HG02623 (cell line): Measurements from ENCODE around the gene CDHR5.
"Not testable (repeated sequence)": the region's sequence is repeated elsewhere in the genome, so short reads cannot be mapped to it uniquely, and the experiment has no call there.

ENCODE experiments used
- ATAC-seq: cut with Tn5 transposase; IDR thresholded peaks from one replicate; pipeline ENCODE4 v1.9.1; 2021; ENCODE audit warnings: moderate library complexity; ENCODE audit not compliant: unreplicated experiment

The CDHR5 gene, protein sequence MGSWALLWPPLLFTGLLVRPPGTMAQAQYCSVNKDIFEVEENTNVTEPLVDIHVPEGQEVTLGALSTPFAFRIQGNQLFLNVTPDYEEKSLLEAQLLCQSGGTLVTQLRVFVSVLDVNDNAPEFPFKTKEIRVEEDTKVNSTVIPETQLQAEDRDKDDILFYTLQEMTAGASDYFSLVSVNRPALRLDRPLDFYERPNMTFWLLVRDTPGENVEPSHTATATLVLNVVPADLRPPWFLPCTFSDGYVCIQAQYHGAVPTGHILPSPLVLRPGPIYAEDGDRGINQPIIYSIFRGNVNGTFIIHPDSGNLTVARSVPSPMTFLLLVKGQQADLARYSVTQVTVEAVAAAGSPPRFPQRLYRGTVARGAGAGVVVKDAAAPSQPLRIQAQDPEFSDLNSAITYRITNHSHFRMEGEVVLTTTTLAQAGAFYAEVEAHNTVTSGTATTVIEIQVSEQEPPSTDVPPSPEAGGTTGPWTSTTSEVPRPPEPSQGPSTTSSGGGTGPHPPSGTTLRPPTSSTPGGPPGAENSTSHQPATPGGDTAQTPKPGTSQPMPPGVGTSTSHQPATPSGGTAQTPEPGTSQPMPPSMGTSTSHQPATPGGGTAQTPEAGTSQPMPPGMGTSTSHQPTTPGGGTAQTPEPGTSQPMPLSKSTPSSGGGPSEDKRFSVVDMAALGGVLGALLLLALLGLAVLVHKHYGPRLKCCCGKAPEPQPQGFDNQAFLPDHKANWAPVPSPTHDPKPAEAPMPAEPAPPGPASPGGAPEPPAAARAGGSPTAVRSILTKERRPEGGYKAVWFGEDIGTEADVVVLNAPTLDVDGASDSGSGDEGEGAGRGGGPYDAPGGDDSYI

DNA sequence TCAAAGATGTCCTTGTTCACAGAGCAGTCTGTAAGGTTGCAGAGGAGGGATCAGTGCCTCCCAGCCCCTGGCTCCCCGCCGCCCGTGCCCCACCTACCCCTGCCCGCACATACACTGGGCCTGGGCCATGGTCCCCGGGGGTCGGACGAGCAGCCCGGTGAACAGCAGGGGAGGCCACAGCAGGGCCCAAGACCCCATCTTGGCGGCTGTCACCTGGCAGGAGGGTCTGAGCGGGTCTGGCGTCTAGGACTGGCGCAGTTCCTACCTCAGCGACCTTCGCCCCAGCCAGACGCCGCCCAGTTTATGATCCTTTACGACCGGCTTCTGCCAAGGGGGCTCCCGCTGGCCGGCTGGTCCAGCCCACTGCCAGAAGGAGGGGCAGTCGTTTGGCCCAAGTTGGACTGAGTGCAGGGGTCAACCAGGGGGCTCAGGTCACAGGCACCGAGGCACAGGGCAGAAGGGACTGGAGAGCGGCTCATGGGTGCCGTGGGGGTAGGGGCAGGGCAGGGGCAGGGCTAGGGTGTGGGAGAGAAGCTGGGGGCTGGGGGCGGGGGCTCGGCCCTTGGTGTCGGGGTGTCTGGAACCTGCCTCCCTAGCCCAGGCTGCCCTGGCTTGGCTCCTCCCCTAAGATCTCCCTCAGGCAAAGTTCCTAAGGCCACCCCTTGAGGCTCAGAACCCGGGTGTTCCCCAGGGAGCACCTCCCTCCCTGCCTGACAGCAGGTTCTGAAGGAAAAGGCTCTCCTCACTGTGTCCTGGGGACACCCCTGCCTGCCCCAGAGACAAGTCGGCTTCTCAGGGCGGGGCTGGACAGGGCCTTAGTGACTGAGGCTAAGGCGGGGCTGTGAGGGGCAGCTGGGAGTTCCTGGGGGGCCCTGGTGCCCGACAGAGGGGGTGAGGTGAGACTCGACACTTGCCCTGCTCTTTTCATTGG is at the start of gene CDHR5:
CDHR5 (minus strand) TSS at position 251 of the 931 bp plus-strand sequence; CDS start at position 198, 53 bp downstream.
- no peak for ATAC-seq

DNA sequence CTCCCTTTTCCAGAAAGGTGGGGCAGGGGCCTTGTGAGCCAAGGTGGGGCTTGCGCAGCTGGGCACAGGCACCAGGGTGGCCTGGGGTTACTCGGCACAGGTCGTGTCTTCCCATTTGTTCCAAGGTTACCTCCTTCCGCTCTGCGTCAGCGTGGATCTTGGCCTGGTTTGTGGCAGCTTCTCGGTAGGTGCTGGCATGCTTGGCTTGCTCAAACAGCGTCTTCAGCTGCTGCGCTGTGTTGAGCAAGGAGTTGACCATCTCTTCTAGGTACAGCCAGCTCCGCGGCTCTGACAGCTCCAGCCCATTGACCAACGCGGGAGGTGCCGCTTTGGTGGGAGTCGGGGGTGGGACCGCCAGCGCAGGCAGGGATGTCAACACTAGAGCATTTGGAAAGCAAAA is 49.7 kb upstream of the CDHR5 start:
- ATAC-seq = no peak

DNA sequence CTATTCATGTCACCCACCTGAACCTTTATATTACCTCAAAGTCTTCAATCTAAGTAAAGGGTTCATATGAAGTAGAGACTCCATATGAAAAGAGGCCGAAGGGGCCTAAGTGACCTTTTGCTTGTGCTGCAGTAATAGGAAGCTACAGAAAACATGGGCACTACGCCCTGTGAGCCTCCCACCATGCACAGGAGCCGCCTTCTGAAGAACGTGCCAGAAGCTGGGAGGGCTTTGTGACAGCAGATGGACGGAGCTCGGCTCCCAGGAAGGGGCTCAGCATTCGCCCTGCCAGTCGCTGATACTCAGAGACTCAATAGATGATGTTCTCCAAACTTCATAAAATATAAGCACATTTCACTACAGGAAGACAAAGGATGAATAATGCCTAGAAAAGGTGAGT is 49.1 kb upstream of the CDHR5 start:
- no peak for ATAC-seq

DNA sequence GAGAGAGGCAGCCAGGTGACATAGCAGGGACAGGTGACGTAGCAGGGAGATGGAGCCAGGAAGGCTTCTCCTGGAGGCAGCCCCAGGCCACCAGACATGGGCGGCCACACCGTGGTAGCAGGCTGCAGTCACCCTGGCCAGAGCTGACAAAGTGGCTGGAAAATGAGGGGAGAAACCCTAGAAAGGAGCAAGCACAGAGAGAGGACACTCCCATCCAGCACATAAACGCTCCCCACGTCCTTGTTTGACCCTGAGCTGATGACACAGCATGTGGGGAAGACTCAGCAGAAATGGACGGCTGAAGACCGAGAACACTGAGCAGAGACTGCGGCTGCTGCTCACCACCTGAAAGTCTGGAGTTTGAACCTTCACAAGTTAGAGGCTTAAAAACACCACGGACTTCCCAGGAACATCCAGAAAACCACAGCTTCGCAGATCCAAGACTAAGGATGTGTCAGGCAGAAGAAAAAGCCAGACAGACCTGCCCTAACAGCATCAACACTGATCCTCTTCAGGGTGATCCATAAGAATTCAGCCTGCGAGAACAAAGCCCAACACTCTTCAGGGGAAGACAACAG is 41.0 kb upstream of the CDHR5 start:
- no peak for ATAC-seq

DNA sequence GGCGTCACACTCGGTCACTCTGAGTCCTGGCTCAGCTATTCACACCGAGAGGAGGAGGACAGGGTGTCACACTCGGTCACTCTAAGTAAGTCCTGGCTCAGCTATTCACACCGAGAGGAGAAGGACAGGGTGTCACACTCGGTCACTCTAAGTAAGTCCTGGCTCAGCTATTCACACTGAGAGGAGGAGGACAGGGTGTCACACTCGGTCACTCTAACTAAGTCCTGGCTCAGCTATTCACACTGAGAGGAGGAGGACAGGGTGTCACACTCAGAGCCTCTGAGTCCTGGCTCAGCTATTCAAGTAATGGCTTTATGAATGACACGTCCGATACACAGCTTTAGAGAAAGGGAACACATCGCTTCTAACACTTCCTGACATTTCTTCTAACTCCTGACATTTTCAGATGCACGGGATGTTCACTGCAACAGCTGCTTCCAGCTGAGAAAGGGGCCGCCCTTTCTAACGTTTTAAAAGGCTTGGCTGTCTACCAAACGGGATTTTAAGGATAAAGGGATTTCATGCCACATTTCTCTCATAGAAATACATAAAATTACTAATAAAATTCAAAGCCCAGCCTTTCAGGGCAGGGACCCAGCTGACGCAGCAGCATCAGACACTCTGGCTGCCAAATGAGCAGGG is 40.4 kb upstream of the CDHR5 start:
- ATAC-seq = no peak

DNA sequence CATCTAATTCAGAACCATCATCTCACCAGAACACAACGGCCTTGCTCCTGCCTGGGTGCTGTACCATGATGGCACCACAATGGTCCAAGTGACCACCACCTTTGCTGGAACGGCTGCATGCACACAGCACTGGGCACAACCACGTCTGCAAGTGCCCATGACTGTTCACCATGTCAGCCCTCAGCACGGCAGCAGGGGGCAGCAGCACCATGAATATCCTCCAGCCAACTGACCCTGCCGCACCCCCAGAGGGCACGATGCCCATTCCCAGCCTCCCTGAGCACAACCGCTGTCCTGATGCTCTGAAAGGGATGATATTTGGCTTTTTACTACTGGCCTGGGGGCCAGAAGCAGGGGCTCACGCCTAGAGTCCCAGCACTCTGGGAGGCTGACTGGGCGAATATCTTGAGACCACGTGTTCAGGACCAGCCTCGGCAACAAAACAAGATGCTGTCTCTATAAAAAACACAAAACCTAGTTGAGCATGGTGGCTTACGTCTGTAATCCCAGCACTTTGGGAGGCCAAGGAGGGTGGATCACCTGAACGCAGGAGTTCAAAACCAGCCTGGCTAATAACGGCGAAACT is 38.0 kb upstream of the CDHR5 start:
- no peak for ATAC-seq

DNA sequence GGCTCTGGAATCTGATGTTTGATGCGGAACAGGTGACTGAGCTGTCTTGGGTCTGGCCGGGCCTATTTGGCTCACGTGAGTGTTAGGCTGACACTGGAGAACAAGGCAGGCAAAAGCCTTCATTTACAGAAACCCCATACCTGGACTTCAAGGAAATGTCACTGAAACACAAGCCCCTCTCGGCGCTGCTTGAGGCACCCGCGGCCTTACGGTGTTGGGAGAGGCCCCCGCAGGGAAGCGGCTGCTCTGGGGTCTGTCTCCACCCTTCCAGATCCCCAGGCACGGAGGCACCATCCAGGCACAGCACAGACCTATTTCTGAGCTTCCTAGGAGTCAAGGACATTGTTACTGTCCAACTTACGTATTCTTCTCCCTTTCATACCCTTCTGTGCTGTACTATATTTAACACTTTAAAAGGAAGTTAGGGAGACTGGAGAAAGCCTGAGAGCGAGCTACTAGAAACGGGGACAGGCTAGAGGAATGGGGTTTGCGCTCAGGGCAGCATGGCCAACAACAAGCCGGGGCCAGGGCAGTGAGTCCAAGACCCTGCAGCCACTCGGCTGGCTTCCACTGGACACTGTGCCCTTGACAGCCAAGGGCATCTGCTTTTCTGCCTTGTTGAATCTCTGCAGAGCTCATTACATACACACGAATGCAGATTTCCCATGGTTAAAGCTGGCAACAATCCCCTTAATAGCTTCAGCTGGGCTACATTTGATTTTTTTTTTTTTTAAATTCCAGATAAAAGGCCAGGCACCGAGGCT is 36.1 kb upstream of the CDHR5 start:
- ATAC-seq = no peak

DNA sequence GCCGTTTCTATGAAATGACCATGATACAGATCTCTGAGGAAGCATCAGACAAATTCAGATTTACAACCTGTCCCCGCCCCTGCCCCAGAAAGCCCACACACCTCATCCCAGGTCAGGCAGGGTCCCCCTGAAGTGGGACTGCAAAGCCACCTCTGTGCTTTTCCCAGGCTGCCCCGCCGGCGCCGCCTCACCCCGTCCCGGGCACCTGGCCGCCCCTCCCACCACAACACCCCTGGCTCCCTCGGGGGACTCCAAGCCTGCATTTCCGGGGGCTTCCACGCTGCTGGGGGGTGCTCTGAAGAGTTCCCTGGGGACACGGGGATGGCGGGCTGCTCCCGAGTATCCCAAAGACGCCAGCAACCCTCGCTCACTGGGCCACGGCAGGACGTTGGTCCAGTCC is 35.5 kb upstream of the CDHR5 start:
- ATAC-seq = no peak

DNA sequence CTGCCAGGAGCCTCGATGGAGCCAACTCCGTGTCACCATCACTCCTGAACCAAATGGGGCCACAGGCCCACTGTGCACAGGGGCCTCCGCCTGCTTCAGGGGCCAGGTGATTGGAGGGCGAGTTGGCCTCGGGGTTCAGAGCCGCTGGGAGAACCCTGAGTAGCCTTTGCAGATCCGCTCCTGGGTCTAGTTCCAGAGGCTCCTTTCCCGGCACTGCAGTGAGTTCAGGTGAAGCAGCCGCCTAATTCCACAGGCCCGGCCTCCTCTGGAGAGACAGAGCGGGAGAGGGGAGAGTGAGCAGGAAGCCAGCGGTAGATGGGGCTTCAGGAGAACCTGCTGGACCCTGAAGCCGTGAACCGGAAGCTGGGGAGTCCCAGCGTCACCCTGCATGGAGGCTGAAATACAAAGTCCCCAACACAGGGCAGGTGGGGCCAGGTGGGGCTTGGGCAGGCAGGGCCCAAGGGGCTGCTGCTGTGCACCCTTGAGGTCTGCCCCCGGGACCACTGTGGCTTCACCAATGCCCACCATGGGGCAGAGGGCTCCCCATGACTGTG is 34.9 kb upstream of the CDHR5 start:
- no peak for ATAC-seq

DNA sequence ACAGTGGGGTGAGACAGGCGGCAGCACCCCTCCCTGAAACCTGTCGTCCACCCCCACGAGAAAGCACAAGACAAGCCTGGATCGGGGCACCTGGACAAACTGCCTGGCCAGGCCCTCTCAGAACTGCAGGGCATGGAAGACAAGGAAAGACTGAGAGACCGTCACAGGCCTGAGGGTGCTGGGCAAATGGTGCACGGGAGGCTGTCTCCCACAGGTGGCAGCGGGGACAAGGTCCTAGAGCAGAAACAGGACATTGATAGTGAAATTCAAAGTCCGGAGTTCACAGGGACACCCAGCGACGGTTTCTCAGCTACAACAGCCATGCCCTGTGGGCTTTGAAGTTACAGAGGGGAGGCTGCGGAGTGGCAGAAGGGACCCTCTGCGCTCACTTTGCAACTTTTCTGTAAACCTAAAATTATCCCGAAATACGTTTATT is 33.0 kb upstream of the CDHR5 start:
- ATAC-seq = no peak

DNA sequence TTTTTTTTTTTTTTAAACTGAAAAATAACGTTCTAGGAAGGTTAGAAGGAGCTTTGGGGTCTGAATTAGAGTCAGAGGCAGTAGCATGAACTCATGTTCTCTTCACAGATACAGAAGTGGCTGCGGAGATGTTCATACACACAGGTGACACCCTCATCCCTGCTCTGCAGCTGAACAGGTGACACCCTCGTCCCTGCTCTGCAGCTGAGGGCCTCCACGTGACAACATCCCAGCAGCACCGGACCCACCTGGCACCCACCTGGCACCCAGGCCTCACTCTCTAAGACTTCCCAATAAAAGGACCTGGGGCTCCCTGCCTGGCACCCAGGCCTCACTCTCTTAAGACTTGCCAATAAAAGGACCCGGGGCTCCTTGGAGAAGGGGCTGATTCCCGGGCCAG is 32.1 kb upstream of the CDHR5 start:
- ATAC-seq = no peak

DNA sequence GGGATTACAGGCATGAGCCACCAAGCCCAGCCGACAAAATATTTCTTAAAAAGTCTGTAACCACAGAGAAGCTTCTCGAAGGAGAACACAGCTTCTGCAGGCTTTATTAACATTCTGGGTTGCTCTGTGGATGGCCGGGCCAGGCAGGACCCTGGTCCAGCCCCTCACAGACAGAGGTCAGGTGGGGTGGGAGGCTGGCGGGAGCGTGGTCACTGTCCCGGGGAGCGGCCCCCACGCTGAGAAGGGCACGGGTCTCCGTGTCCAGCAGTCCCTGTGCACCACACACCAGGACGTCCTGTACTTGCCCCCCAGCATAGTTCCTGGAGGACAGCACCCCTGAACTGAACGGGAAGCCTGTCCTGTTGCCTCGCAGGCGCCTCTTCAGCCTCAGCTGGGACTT is 31.7 kb upstream of the CDHR5 start:
- ATAC-seq = no peak

DNA sequence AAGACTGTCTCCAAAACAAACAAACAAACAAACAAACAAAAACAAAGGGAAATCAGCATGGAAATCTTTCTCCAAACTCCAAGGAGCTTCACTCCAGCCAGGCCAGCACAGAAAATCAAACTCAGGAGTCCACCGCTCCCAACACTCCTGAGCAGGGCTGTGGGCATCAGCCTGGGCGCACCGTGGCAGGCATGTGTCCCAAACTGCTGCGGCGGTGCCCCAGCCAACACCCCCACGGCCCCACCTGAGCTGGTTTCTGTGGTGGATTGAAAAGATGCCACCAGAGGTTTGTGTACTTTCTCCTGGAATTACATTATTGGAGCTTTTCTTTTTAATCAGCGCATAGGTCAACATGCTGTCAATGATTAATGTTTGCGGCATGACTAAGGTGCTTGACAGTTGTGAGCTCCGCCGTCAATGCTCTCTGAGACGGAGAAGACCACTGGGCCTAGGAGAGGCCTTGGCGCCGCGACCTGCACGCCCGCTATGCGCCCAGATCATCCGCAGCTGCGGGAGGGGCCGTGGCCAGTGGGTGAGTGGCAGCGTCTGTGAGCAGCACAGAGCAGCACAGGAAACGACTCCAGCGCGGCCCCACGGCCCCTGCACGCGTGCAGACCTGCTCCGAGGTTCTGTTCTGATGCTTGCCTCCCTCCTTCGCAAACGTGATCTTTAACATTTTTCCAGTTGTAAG is 30.4 kb upstream of the CDHR5 start:
- no peak for ATAC-seq

DNA sequence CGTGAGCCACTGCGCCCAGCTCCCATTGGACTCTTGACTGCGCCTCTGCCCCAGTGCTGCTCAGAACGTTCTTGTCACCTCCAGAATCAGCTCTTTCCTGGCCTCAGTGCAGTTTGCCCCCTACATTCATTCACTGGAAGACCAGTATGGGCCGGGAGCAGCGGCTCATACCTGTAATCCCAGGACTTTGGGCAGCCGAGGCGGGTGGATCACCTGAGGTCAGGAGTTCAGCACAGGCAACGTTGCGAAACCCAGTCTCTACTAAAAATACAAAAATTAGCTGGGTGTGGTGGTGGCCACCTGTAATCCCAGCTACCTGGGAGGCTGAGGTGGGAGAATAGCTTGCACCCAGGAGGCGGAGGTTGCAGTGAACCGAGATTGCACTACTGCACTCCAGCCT is 29.7 kb upstream of the CDHR5 start:
- not testable (repeated sequence) for ATAC-seq

DNA sequence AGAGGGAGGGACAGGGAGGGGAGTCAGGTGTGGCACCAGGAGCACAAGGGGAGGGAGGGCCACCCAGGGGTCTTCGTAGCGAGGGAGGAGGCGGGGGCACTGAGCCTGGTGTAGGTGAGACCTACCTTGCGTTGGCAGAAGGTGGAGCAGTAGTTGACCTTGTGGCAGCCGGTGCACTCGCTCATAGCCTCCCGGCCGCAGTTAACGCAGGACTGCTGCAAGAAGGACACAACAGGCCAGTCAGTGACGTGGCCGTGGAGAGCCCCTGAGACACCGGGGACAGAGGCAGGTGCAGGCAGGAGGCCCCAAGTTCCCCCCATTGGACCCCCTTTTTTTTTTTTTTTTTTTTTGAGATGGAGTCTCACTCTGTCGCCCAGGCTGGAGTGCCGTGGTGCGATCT is 29.1 kb upstream of the CDHR5 start:
- ATAC-seq = no peak

DNA sequence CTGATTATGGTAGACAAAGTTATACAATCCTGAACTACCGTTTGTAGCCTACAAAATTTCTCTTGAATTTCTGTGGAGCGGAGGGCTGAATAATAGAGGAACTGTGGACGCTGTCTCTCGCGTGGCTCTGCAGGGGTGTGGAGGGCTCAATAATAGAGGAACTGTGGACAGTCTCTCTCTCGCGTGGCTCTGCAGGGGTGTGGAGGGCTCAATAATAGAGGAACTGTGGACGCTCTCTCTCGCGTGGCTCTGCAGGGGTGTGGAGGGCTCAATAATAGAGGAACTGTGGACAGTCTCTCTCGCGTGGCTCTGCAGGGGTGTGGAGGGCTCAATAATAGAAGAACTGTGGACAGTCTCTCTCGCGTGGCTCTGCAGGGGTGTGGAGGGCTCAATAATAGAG is 28.4 kb upstream of the CDHR5 start:
- not testable (repeated sequence) for ATAC-seq

DNA sequence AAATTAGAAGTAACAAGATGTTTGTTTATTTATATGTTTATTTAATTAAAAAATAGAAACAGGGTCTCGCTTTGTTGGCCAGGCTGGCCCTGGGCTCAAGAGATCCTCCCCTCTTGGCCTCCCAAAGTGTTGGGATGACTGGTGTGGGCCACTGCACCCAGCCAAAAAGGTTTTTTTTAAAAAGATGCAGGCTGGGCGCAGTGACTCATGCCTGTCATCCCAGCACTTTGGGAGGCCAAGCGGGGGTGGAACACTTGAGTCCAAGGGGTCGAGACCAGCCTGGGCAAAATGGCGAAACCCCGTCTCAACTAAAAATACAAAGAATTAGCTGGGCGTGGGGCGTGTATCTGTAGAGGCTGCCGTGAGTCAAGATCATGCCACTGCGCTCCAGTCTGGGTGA is 25.7 kb upstream of the CDHR5 start:
- no peak for ATAC-seq

DNA sequence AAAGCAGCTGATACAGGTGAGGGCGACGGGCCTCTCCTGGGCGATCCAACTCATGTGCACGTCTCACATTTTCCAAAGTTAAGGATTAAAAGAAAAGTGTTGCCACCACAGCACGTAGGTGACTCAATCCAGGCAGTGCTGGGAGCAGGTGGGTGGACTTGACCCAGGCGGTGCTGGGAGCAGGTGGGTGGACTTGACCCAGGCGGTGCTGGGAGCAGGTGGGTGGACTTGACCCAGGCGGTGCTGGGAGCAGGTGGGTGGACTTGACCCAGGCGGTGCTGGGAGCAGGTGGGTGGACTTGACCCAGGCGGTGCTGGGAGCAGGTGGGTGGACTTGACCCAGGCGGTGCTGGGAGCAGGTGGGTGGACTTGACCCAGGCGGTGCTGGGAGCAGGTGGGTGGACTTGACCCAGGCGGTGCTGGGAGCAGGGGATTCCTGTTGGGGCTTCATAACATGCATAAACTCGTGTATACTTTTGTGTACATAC is 23.0 kb upstream of the CDHR5 start:
- ATAC-seq = not testable (repeated sequence)
